ENCODE measurements around the gene FFAR1. TPM values are rescaled to one million over a fixed set of nuclear protein-coding genes. Genes with fewer than 3 reads are reported as not detected.

FFAR1 gene
- total and polyA plus RNA-seq, 2 donors (not counting 3 experiments of a cell fraction or from before 2014, with no cell fraction given), result not detected

DNA sequence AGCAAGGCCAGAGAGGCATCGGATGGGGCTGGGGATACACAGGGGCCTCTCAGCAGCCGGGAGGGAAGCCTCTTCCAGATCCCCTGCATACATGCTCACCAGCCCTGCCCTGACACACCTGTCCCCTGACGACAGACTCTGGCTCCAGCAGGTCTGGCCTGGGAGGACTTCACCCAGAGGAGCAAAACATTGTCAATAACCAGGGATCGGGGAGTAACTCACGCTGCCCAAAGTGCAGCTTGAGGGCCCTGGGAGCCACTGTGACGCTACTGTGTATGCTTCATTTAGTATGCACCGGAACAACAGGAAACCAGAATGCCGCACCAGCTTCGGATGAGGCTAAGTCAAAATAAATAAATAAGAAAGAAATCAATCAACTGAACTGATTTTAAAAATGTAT, 31.1 kb upstream of the FFAR1 start:
- H3K27ac ChIP-seq (ENCODE audit: insufficient read depth, low read depth, low read length), result no peak overlapping the region
- intact Hi-C loops (cut with micrococcal nuclease), result no loop called here
- H3K4me1 ChIP-seq (ENCODE audit: control insufficient read depth, extremely low read depth, insufficient read depth, low read length), result peaks cover 5% of the 10 kb centered on the region
- no peak overlapping the region for H3K4me3 ChIP-seq (replicated peaks in 1 of 3; ENCODE audit: insufficient read depth in 1 of 3, low read depth in 1 of 3, low read length in 3 of 3)
- no peak overlapping the region for H3K4me2 ChIP-seq (ENCODE audit: insufficient read depth, low read length)
- TF ChIP-seq CTCF (IDR thresholded peaks at IDR 0.05; ENCODE audit: extremely low read depth in 1 of 2, insufficient read depth in 1 of 2, low read depth in 1 of 2, low read length in 2 of 2) (no peak), EZH2 (IDR thresholded peaks at IDR 0.05; ENCODE audit: borderline replicate concordance, low read depth, low read length, severe bottlenecking) (no peak), POLR2AphosphoS5 (IDR thresholded peaks at IDR 0.05; ENCODE audit: insufficient read depth, low read depth, low read length) (no peak), JUN (IDR thresholded peaks at IDR 0.05; ENCODE audit: borderline replicate concordance, insufficient read depth, insufficient read length, low read depth) (no peak), MYC (IDR thresholded peaks at IDR 0.05; ENCODE audit: low read depth, low read length) (no peak), FOS (IDR thresholded peaks at IDR 0.05; ENCODE audit: borderline replicate concordance, insufficient read depth, low read length) (no peak), POLR2A (IDR thresholded peaks at IDR 0.05; ENCODE audit: low read depth, low read length) (no peak), GATA2 (IDR thresholded peaks at IDR 0.05; ENCODE audit: insufficient read depth, insufficient read length, low read depth, low read length) (no peak)
- TF ChIP-seq, protein P1, sequence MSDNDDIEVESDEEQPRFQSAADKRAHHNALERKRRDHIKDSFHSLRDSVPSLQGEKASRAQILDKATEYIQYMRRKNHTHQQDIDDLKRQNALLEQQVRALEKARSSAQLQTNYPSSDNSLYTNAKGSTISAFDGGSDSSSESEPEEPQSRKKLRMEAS (IDR thresholded peaks at IDR 0.05; ENCODE audit: insufficient read depth, insufficient read length), result no peak
- peaks cover 0 to 1% of the 10 kb centered on the region in 2 experiments for H3K27me3 ChIP-seq (ENCODE audit: control insufficient read depth in 2 of 2, insufficient read depth in 2 of 2, low read length in 2 of 2)
- DNase-seq (ENCODE audit: low read depth, low spot score), result no peak
- H3K79me2 ChIP-seq (ENCODE audit: control insufficient read depth, insufficient read depth, low read length), result no peaks in the 10 kb centered on the region
- no peak for FAIRE-seq
- H3K36me3 ChIP-seq (ENCODE audit: control insufficient read depth in 2 of 2, extremely low read depth in 1 of 2, insufficient read depth in 2 of 2, low read length in 2 of 2), result no peaks in the 10 kb centered on the region
- CTCF ChIA-PET, result no interaction called here
- no peak overlapping the region for H3K9ac ChIP-seq (replicated peaks; ENCODE audit: extremely low read depth, insufficient read depth, low read length)
- POLR2A ChIA-PET, result no interaction called here
- BruUV-seq (replicated peaks), result no TSS peak
- H3K9me1 ChIP-seq (replicated peaks; ENCODE audit: control insufficient read depth, extremely low read depth, insufficient read depth, low read length), result no peaks in the 10 kb centered on the region
- H3K9me3 ChIP-seq (replicated peaks; ENCODE audit: control insufficient read depth, insufficient read depth, low read length), result no peaks in the 10 kb centered on the region
- no peak overlapping the region for H2AFZ ChIP-seq (ENCODE audit: low read depth, low read length)
- H4K20me1 ChIP-seq (replicated peaks; ENCODE audit: control insufficient read depth, extremely low read depth, insufficient read depth, low read length), result no peaks in the 10 kb centered on the region
- dilution Hi-C loops (cut with MboI; ENCODE audit: extremely low pct_ligation_motif_present, low sequenced_read_pairs), result no loop called here
